Tibial nerve (tissue), 4 donors: ENCODE data around the gene STXBP4. TPM values are rescaled to one million over a fixed set of nuclear protein-coding genes. Genes with fewer than 3 reads are reported as not detected.

Experiments
- DNase-seq, 2 donors: peaks; one replicate each; pipeline ENCODE4 v3.0.0-alpha.2; 2019; ENCODE audit warnings: low spot score in 2 of 2
- H3K27ac ChIP-seq, 4 donors: fragments of 200-600 bp; sonication (generic) in 3 of 4; one replicate each; pipeline ENCODE4 v1.5.1; 2017 to 2019; ENCODE audit warnings: mild to moderate bottlenecking in 1 of 4
- H3K27me3 ChIP-seq, 2 donors: fragments of 200-600 bp; sonication (generic) in 1 of 2; one replicate each; pipeline versions ENCODE4 v1.5.1 to v1.6.0; 2017 to 2019
- H3K36me3 ChIP-seq, 3 donors: fragments of 200-600 bp; sonication (generic); one replicate each; pipeline ENCODE4 v1.5.1; 2018 to 2019
- H3K4me1 ChIP-seq, 4 donors: fragments of 200-600 bp; sonication (generic) in 3 of 4; one replicate each; pipeline ENCODE4 v1.5.1; 2017 to 2019
- H3K4me3 ChIP-seq, 4 donors: fragments of 200-600 bp; sonication (generic) in 3 of 4; one replicate each; pipeline ENCODE4 v1.5.1; 2017 to 2019; ENCODE audit warnings: mild to moderate bottlenecking in 1 of 4, moderate library complexity in 1 of 4
- H3K9me3 ChIP-seq, 4 donors: fragments of 200-600 bp; sonication (generic) in 3 of 4; one replicate each; pipeline ENCODE4 v1.5.1; 2017 to 2019
- EP300 ChIP-seq, 2 donors: sonication (generic); formaldehyde crosslinking; IDR thresholded peaks; one replicate each; pipeline ENCODE4 v1.6.1; 2017; ENCODE audit warnings: antibody characterized with exemption in 2 of 2, mild to moderate bottlenecking in 1 of 2
- POLR2A ChIP-seq, 2 donors: fragments of 450-650 bp; IDR thresholded peaks; one replicate each; pipeline ENCODE4 v1.6.1; 2017; ENCODE audit warnings: antibody characterized with exemption in 2 of 2, mild to moderate bottlenecking in 2 of 2, moderate library complexity in 2 of 2
- WGBS, 2 donors: methylation state at CpG; one replicate each; pipeline ENCODE4 v1.1.5; 2018; 5-methylcytosine and 5-hydroxymethylcytosine counted together
- total RNA-seq, 4 donors: library from RNA; depleted of rRNA; stranded (reverse); fragments of >200 nt; gene quantifications; one replicate each; pipeline ENCODE4 v1.1.0, GENCODE V29; 2016
- TF ChIP-seq, protein P1 (sequence below), 5 experiments: fragments of 200-600 bp in 3 of 5; fragments of 450-650 bp in 2 of 5; sonication (generic) in 3 of 5; IDR thresholded peaks; one replicate each; pipeline ENCODE4 v1.5.1; 2016 to 2019; ENCODE audit warnings: antibody characterized with exemption in 5 of 5, mild to moderate bottlenecking in 3 of 5, moderate library complexity in 2 of 5

STXBP4 gene
- total RNA-seq, 4 donors from 2014 or later: 21.6 to 64.8 (median 28.2) TPM

DNA sequence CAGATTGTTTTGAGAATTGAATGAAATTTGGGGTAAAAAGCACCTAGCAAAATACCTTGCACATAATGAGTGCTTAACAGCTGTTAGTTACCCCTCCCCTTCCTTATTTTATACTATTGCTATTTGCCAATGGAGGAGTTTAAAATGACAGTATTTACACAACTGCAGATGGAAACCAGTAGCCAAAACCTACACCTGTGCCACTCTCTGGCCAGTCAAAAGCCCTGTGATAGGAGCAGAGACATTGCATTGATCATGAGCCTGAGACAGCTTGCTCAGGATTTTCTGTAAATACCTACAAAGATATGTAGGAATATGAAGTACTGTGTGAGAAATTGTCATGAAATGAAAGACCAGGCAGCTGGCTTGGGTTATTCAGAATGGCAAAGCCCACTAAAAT is 180.9 kb downstream of the STXBP4 start:
- H3K4me3 ChIP-seq: no peak overlapping the region
- no peaks in the 10 kb centered on the region for H3K9me3 ChIP-seq
- H3K36me3 ChIP-seq: peaks cover 0 to 5% (median 0%) of the 10 kb centered on the region in 3 donors
- no peaks in the 10 kb centered on the region for H3K27me3 ChIP-seq
- H3K27ac ChIP-seq: no peak overlapping the region
- no peak for DNase-seq
- no peaks in the 10 kb centered on the region for H3K4me1 ChIP-seq
- TF ChIP-seq, protein P1, sequence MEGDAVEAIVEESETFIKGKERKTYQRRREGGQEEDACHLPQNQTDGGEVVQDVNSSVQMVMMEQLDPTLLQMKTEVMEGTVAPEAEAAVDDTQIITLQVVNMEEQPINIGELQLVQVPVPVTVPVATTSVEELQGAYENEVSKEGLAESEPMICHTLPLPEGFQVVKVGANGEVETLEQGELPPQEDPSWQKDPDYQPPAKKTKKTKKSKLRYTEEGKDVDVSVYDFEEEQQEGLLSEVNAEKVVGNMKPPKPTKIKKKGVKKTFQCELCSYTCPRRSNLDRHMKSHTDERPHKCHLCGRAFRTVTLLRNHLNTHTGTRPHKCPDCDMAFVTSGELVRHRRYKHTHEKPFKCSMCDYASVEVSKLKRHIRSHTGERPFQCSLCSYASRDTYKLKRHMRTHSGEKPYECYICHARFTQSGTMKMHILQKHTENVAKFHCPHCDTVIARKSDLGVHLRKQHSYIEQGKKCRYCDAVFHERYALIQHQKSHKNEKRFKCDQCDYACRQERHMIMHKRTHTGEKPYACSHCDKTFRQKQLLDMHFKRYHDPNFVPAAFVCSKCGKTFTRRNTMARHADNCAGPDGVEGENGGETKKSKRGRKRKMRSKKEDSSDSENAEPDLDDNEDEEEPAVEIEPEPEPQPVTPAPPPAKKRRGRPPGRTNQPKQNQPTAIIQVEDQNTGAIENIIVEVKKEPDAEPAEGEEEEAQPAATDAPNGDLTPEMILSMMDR (IDR thresholded peaks at IDR 0.05): no peak
- TF ChIP-seq EP300 (IDR thresholded peaks at IDR 0.05) (no peak), POLR2A (IDR thresholded peaks at IDR 0.05) (no peak)

- H3K9me3 ChIP-seq: no peaks in the 10 kb centered on the region
- H3K27ac ChIP-seq: no peak overlapping the region
- H3K4me3 ChIP-seq: no peak overlapping the region
- H3K4me1 ChIP-seq: no peaks in the 10 kb centered on the region
- no peaks in the 10 kb centered on the region for H3K27me3 ChIP-seq
- no peak for DNase-seq
- no peaks in the 10 kb centered on the region for H3K36me3 ChIP-seq
- WGBS, 2 donors: 75 to 77% methylated on average over 4 of the region's 4 CpGs
- TF ChIP-seq, protein P1 (IDR thresholded peaks at IDR 0.05): no peak
- TF ChIP-seq EP300 (IDR thresholded peaks at IDR 0.05) (no peak), POLR2A (IDR thresholded peaks at IDR 0.05) (no peak)
These were observed 183.7 kb downstream of the STXBP4 start for GRCh38 chr17:55152236-55152635.

DNA sequence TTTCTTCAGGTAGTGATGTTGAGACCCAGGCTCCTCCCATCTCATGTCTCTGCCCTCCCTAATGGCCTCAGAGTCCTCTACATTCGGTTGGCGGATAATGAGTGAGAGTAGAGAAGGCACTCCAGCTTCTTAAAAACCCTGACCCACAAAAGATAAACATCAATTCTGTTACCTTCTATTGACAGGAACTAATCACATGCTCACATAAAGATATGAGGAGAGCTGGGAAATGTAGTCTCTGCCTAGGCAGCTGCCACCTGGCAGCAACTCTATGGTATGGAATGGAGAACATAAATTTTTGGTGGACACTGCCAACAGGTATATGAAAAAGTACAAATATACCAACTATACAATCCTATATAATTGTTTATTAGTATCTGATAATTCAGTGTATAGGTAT is 185.5 kb downstream of the STXBP4 start:
- TF ChIP-seq POLR2A (IDR thresholded peaks at IDR 0.05) (no peak), EP300 (IDR thresholded peaks at IDR 0.05) (no peak)
- TF ChIP-seq, protein P1 (IDR thresholded peaks at IDR 0.05): no peak
- H3K9me3 ChIP-seq: no peaks in the 10 kb centered on the region
- no peak for DNase-seq
- no peaks in the 10 kb centered on the region for H3K27me3 ChIP-seq
- no peaks in the 10 kb centered on the region for H3K4me1 ChIP-seq
- no peaks in the 10 kb centered on the region for H3K36me3 ChIP-seq
- H3K27ac ChIP-seq: no peak overlapping the region
- 93 to 96% methylated on average over 2 of the region's 2 CpGs for WGBS, 2 donors
- H3K4me3 ChIP-seq: no peak overlapping the region

DNA sequence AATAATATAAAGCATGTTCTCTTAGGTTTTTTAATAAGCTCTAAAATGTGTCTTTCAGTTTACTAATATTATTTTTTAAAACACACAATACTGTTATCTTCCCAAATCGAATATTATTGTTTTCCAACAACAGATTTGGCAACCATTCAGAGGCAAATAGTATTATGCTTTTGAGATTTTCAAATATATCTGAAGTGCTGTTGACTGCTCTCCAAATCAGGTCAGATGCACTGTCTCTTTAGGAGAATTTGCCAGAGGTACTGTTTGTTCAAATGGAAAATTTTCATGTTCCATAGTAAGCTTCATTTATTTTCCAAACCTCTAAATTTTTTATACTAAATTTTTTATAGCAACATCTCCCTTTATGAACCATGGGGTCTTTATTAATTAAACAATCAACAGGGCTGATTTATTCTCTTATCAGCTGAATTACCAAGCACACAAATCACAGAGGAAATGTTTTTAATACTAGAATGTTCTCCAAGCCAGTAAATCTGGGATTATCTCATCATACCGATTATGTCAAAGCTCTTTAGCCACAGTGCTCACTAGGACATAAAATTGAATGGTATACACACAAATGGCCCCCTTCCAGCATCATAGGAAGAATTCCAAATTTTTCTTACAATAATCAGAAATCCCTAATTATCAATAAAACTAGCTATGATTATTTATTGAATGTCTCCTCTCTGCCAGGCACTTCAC is 187.4 kb downstream of the STXBP4 start:
- DNase-seq: no peak
- H3K27me3 ChIP-seq: no peaks in the 10 kb centered on the region
- H3K4me1 ChIP-seq: no peaks in the 10 kb centered on the region
- WGBS, 2 donors: 59 to 61% methylated on average over 2 of the region's 2 CpGs
- H3K9me3 ChIP-seq: no peaks in the 10 kb centered on the region
- TF ChIP-seq EP300 (IDR thresholded peaks at IDR 0.05): no peak
- no peak for TF ChIP-seq POLR2A (IDR thresholded peaks at IDR 0.05)
- TF ChIP-seq, protein P1 (IDR thresholded peaks at IDR 0.05): no peak
- H3K36me3 ChIP-seq: peaks cover 0 to 10% (median 0%) of the 10 kb centered on the region in 3 donors
- H3K27ac ChIP-seq: no peak overlapping the region
- no peak overlapping the region for H3K4me3 ChIP-seq

GRCh38 chr17:55157165-55157564 is 188.6 kb downstream of the STXBP4 start:
- WGBS, 2 donors: 59 to 65% methylated on average over 2 of the region's 2 CpGs
- Histone ChIP-seq H3K27me3 (no peaks in the 10 kb centered on the region), H3K4me3 (no peak overlapping the region), H3K4me1 (no peaks in the 10 kb centered on the region), H3K27ac (no peak overlapping the region), H3K9me3 (no peaks in the 10 kb centered on the region), H3K36me3 (peaks cover 0 to 10% (median 0%) of the 10 kb centered on the region in 3 donors)
- TF ChIP-seq POLR2A (IDR thresholded peaks at IDR 0.05): no peak
- no peak for TF ChIP-seq EP300 (IDR thresholded peaks at IDR 0.05)
- DNase-seq: no peak
